Ectodermal cell (in vitro differentiated cells): ENCODE measurements around the gene SPDEF.

ENCODE experiments used
- H3K27ac ChIP-seq: 2 replicates; pipeline ENCODE4 v1.7.0; 2013; ENCODE audit warnings: mild to moderate bottlenecking, low read depth, low read length; ENCODE audit not compliant: insufficient read depth, poor library complexity, severe bottlenecking
- H3K27me3 ChIP-seq: 2 replicates; pipeline ENCODE4 v1.7.0; 2013; ENCODE audit warnings: mild to moderate bottlenecking, low read length; ENCODE audit not compliant: insufficient read depth, control insufficient read depth, poor library complexity, severe bottlenecking
- H3K36me3 ChIP-seq: one replicate; pipeline ENCODE4 v1.7.0; 2013; ENCODE audit warnings: low read length; ENCODE audit not compliant: control insufficient read depth, insufficient read depth
- H3K4me1 ChIP-seq: one replicate; pipeline ENCODE4 v1.7.0; 2013; ENCODE audit warnings: low read length; ENCODE audit not compliant: control insufficient read depth, insufficient read depth
- H3K4me3 ChIP-seq: 2 replicates; pipeline ENCODE4 v1.7.0; 2013; ENCODE audit warnings: low read depth, low read length, control low read depth; ENCODE audit not compliant: insufficient read depth
- H3K9me3 ChIP-seq: 2 replicates; pipeline ENCODE4 v1.7.0; 2013; ENCODE audit warnings: mild to moderate bottlenecking, low read length, moderate library complexity; ENCODE audit not compliant: control insufficient read depth
- WGBS, 2 experiments: methylation state at CpG; one replicate each; pipeline ENCODE4 v1.1.7; 2013; ENCODE audit warnings: missing lambda C conversion rate in 2 of 2; 5-methylcytosine and 5-hydroxymethylcytosine counted together

Gene SPDEF

GRCh38 chr6:34536959-34537848 is 18.9 kb downstream of the SPDEF start:
- Histone ChIP-seq H3K27me3 (no peaks in the 10 kb centered on the region), H3K9me3 (no peaks in the 10 kb centered on the region)

GRCh38 chr6:34536251-34536958 is 19.7 kb downstream of the SPDEF start:
- Histone ChIP-seq H3K36me3 (no peaks in the 10 kb centered on the region), H3K9me3 (no peaks in the 10 kb centered on the region), H3K27me3 (no peaks in the 10 kb centered on the region), H3K4me3 (no peak overlapping the region), H3K27ac (no peak overlapping the region), H3K4me1 (no peaks in the 10 kb centered on the region)
- 75 to 81% methylated on average over 3 of the region's 3 CpGs for WGBS, 2 experiments

More at GRCh38 chr6:34536959-34537848, 18.9 kb downstream of the SPDEF start:
- WGBS, 2 experiments = 92 to 93% methylated on average over 15 of the region's 15 CpGs
- no peak overlapping the region for H3K27ac ChIP-seq
- H3K36me3 ChIP-seq = no peaks in the 10 kb centered on the region
- H3K4me3 ChIP-seq = no peak overlapping the region
- no peaks in the 10 kb centered on the region for H3K4me1 ChIP-seq

GRCh38 chr6:34535646-34536045 is 20.5 kb downstream of the SPDEF start:
- Histone ChIP-seq H3K4me3 (no peak overlapping the region), H3K36me3 (no peaks in the 10 kb centered on the region), H3K9me3 (no peaks in the 10 kb centered on the region), H3K4me1 (no peaks in the 10 kb centered on the region), H3K27ac (no peak overlapping the region), H3K27me3 (no peaks in the 10 kb centered on the region)
- WGBS, 2 experiments = 93 to 95% methylated on average over 11 of the region's 11 CpGs

- Histone ChIP-seq H3K27ac (no peak overlapping the region), H3K4me3 (no peak overlapping the region), H3K36me3 (no peaks in the 10 kb centered on the region), H3K4me1 (no peaks in the 10 kb centered on the region), H3K9me3 (no peaks in the 10 kb centered on the region), H3K27me3 (no peaks in the 10 kb centered on the region)
- WGBS, 2 experiments = 95 to 97% methylated on average over 6 of the region's 6 CpGs
Observed at GRCh38 chr6:34535199-34535598, 20.9 kb downstream of the SPDEF start.

GRCh38 chr6:34534656-34535055 is 21.5 kb downstream of the SPDEF start:
- H3K4me1 ChIP-seq = no peaks in the 10 kb centered on the region
- 92 to 93% methylated on average over 16 of the region's 16 CpGs for WGBS, 2 experiments
- no peak overlapping the region for H3K27ac ChIP-seq
- H3K9me3 ChIP-seq = no peaks in the 10 kb centered on the region
- no peak overlapping the region for H3K4me3 ChIP-seq
- H3K36me3 ChIP-seq = no peaks in the 10 kb centered on the region
- no peaks in the 10 kb centered on the region for H3K27me3 ChIP-seq

GRCh38 chr6:34534146-34534545 is 22.0 kb downstream of the SPDEF start:
- Histone ChIP-seq H3K27ac (no peak overlapping the region), H3K27me3 (no peaks in the 10 kb centered on the region), H3K36me3 (no peaks in the 10 kb centered on the region), H3K9me3 (no peaks in the 10 kb centered on the region), H3K4me1 (no peaks in the 10 kb centered on the region), H3K4me3 (no peak overlapping the region)
- WGBS, 2 experiments = 93 to 95% methylated on average over 6 of the region's 6 CpGs

GRCh38 chr6:34532230-34532629 is 23.9 kb downstream of the SPDEF start:
- no peaks in the 10 kb centered on the region for H3K9me3 ChIP-seq
- no peak overlapping the region for H3K4me3 ChIP-seq
- no peak overlapping the region for H3K27ac ChIP-seq
- H3K4me1 ChIP-seq = peaks cover 4% of the 10 kb centered on the region
- no peaks in the 10 kb centered on the region for H3K36me3 ChIP-seq
- H3K27me3 ChIP-seq = peaks cover 5% of the 10 kb centered on the region
- WGBS, 2 experiments = 94 to 95% methylated on average over 15 of the region's 15 CpGs

GRCh38 chr6:34531580-34532201 is 24.4 kb downstream of the SPDEF start:
- 92% methylated on average over 29 of the region's 29 CpGs for WGBS, 2 experiments
- Histone ChIP-seq H3K9me3 (no peaks in the 10 kb centered on the region), H3K27me3 (peaks cover 5% of the 10 kb centered on the region), H3K27ac (no peak overlapping the region), H3K4me1 (peaks cover 4% of the 10 kb centered on the region), H3K4me3 (no peak overlapping the region), H3K36me3 (no peaks in the 10 kb centered on the region)

GRCh38 chr6:34530753-34531365 is 25.3 kb downstream of the SPDEF start:
- 93 to 94% methylated on average over 18 of the region's 18 CpGs for WGBS, 2 experiments
- no peak overlapping the region for H3K27ac ChIP-seq
- no peaks in the 10 kb centered on the region for H3K9me3 ChIP-seq
- no peak overlapping the region for H3K4me3 ChIP-seq
- H3K4me1 ChIP-seq = peaks cover 12% of the 10 kb centered on the region
- no peaks in the 10 kb centered on the region for H3K36me3 ChIP-seq
- peaks cover 5% of the 10 kb centered on the region for H3K27me3 ChIP-seq
